Stimulated activated effector memory CD8-positive, alpha-beta T cell treated with anti-CD3 and anti-CD28 coated beads, Interleukin-12 subunit alpha, Interleukin-12 subunit beta, amount 100 ng/mL, for 72 hours (primary cell): ENCODE data around the gene SASH1.

Experiments
- ATAC-seq: fragments of 150-1000 bp; cut with Tn5 transposase; 2 replicates; pipeline ENCODE4 v1.10.0; 2021
- DNase-seq, 2 donors: peaks; one replicate each; pipeline ENCODE4 v3.0.0; 2021 to 2022; ENCODE audit warnings: low spot score in 2 of 2
- H3K27ac Mint-ChIP-seq: one replicate; pipeline ENCODE4 v1.8.0; 2022; ENCODE audit warnings: mild to moderate bottlenecking, mixed read lengths
- H3K36me3 Mint-ChIP-seq: one replicate; pipeline ENCODE4 v1.8.0; 2022; ENCODE audit warnings: mild to moderate bottlenecking, mixed read lengths
- H3K4me1 Mint-ChIP-seq: one replicate; pipeline ENCODE4 v1.8.0; 2022; ENCODE audit warnings: mixed read lengths
- H3K4me3 Mint-ChIP-seq: one replicate; pipeline ENCODE4 v1.8.0; 2022; ENCODE audit warnings: mild to moderate bottlenecking, mixed read lengths
- H3K9me3 Mint-ChIP-seq: one replicate; pipeline ENCODE4 v1.8.0; 2022; ENCODE audit warnings: mixed read lengths

Gene SASH1

DNA sequence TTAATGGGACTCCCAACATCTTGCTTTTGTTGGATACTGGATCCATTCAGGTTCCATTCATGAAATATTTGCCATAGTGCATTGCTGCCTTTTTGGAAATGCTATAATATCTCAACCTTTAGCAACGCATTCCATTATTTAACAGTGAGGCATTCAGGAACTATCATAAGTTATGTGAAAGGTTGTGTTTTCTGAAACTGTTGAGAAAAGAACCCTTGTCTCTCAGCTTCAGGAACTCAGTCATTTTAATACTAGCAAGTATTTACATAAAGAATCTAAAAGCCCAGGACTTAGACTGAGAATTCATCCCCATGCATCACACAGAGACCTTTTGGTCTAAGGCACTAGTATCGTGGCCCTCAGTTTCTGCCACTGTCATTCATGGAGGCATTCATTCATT lies 24.9 kb upstream of the SASH1 start:
- Mint-ChIP-seq H3K27ac (no peak overlapping the region), H3K4me1 (no peaks in the 10 kb centered on the region), H3K36me3 (no peaks in the 10 kb centered on the region), H3K4me3 (no peak overlapping the region), H3K9me3 (peaks cover 3% of the 10 kb centered on the region)
- no peak for ATAC-seq
- no peak for DNase-seq

- ATAC-seq, result no peak
- DNase-seq, result no peak
- H3K27ac Mint-ChIP-seq, result no peak overlapping the region
- H3K4me3 Mint-ChIP-seq, result no peak overlapping the region
- H3K4me1 Mint-ChIP-seq, result no peaks in the 10 kb centered on the region
- no peaks in the 10 kb centered on the region for H3K36me3 Mint-ChIP-seq
- H3K9me3 Mint-ChIP-seq, result peaks cover 3% of the 10 kb centered on the region
Measured at GRCh38 chr6:148322704-148323103, 19.9 kb upstream of the SASH1 start.

- H3K9me3 Mint-ChIP-seq, result peaks cover 3% of the 10 kb centered on the region
- DNase-seq (no peak), ATAC-seq (no peak)
- H3K36me3 Mint-ChIP-seq, result no peaks in the 10 kb centered on the region
- H3K4me3 Mint-ChIP-seq, result no peak overlapping the region
- no peaks in the 10 kb centered on the region for H3K4me1 Mint-ChIP-seq
- no peak overlapping the region for H3K27ac Mint-ChIP-seq
Measured at GRCh38 chr6:148323344-148323743, 19.3 kb upstream of the SASH1 start.

DNA sequence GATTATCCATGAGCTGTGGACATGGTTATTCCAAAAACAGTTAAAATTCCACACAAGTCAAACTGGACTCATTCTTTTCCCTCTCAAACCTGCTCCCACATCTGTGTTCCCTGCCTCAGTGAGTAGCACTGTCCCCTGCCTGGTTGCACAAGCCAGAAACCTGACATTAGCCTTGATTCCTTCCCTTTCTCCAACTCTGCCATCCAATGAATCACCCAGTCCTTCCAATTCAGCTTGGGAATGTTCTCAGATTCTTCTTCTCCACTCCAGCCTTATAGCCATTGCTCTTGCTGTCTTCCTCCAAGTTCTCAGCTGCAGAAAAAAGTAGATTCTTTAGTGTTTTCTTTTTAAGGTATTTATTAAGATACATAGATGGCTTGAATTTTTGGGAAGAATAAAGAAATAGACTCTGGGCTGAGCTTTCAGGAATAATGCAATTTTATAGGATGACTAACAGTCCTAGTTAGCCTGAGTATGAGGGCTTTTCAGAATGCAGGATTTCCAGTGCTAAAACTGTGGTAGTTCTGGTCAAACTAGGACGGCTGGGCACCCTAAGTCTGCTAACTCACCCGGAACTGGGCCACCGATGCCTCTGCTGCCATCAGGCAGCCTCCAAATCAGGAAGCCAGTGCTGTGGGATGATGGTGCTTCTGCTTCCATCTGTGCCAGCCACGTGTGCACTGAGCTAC lies 18.2 kb upstream of the SASH1 start:
- H3K4me3 Mint-ChIP-seq, result no peak overlapping the region
- H3K4me1 Mint-ChIP-seq, result no peaks in the 10 kb centered on the region
- no peak for DNase-seq
- no peaks in the 10 kb centered on the region for H3K36me3 Mint-ChIP-seq
- peaks cover 3% of the 10 kb centered on the region for H3K9me3 Mint-ChIP-seq
- no peak for ATAC-seq
- no peak overlapping the region for H3K27ac Mint-ChIP-seq

GRCh38 chr6:148325316-148326068 lies 17.1 kb upstream of the SASH1 start:
- Mint-ChIP-seq H3K4me1 (no peaks in the 10 kb centered on the region), H3K27ac (no peak overlapping the region), H3K36me3 (no peaks in the 10 kb centered on the region), H3K9me3 (peaks cover 3% of the 10 kb centered on the region), H3K4me3 (no peak overlapping the region)
- no peak for ATAC-seq
- DNase-seq, result no peak

- ATAC-seq (no peak), DNase-seq (no peak)
- Mint-ChIP-seq H3K4me3 (no peak overlapping the region), H3K36me3 (no peaks in the 10 kb centered on the region), H3K9me3 (no peaks in the 10 kb centered on the region), H3K27ac (no peak overlapping the region), H3K4me1 (no peaks in the 10 kb centered on the region)
Measured at GRCh38 chr6:148328876-148329555, 13.6 kb upstream of the SASH1 start.

DNA sequence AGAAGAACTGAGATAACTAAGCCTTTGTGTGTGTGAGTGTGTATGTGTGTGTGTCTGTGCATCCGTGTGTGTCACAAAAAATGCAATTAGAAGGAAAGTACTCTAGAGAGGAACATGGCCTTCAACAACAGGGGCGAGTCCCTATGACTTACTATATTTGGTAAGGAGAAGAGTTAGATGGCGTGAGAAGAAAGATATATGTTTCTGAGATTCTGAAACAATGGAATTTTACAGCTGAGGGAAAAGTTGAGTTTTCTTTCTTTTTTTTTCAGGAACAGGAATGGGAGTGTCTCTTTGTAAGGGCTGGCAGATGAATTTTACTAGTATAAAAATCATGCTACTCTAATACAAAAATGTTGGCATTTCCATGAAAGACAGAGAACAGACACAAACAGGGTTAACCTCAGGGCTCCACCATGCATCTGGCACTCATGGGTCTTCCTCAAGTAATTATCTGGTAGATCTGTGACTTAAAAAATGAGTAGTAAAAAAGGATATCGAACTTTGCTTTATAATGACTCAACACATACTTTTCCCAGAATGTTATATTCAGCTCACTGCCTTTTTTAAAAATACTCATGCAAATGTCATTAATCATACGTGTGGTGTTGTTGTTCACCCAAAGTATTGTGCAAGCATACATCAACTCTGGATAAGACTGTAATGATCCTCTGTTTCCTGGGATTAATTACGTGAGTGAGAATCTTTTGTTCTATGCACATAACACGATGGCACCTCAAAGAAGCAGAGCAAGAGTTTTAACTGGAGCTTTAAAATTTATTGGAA lies 12.8 kb upstream of the SASH1 start:
- ATAC-seq, result no peak
- H3K4me3 Mint-ChIP-seq, result no peak overlapping the region
- no peaks in the 10 kb centered on the region for H3K4me1 Mint-ChIP-seq
- no peak overlapping the region for H3K27ac Mint-ChIP-seq
- no peak for DNase-seq
- no peaks in the 10 kb centered on the region for H3K9me3 Mint-ChIP-seq
- no peaks in the 10 kb centered on the region for H3K36me3 Mint-ChIP-seq

GRCh38 chr6:148332088-148332487 lies 10.6 kb upstream of the SASH1 start:
- H3K9me3 Mint-ChIP-seq, result no peaks in the 10 kb centered on the region
- H3K4me1 Mint-ChIP-seq, result no peaks in the 10 kb centered on the region
- DNase-seq (no peak), ATAC-seq (no peak)
- H3K27ac Mint-ChIP-seq, result no peak overlapping the region
- no peaks in the 10 kb centered on the region for H3K36me3 Mint-ChIP-seq
- H3K4me3 Mint-ChIP-seq, result no peak overlapping the region

DNA sequence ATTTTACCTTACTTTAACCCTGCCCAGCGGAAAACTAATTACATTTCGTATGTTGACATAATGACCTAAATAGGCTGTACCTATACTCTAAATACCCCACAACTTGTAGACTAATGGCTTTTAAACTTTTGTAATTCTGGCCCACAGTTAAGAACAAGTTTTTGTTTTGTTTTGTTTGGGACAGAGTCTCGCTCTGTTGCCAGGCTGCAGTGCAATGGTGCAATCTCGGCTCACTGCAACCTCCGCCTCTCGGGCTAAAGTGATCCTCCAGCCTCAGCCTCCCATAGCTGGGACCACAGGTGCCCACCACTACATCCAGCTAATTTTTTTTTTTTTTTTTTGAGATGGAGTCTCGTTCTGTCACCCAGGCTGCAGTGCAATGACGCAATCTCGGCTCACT lies 5.7 kb upstream of the SASH1 start:
- ATAC-seq (no peak), DNase-seq (no peak)
- no peaks in the 10 kb centered on the region for H3K36me3 Mint-ChIP-seq
- H3K4me1 Mint-ChIP-seq, result peaks cover under 1% of the 10 kb centered on the region
- H3K27ac Mint-ChIP-seq, result no peak overlapping the region
- no peaks in the 10 kb centered on the region for H3K9me3 Mint-ChIP-seq
- H3K4me3 Mint-ChIP-seq, result no peak overlapping the region

DNA sequence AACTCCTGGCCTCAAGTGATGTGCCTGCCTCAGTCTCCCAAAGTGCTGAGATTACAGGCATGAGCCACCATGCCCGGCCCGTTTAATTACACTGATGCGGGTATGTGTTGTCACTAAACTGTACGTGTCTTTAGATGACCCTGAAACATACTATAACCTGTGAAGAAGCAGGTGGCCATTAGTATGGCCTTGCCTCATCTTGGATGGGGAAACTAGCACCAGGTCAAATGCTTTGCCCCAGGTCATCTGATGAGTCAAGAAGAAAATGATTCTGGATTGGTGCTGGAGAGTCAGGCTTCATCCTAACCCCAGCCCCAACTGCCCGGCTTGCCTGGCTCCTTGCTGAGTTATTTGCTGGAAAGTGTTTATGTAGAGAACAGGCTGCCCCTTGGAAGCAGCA lies 2.9 kb upstream of the SASH1 start:
- Mint-ChIP-seq H3K27ac (no peak overlapping the region), H3K4me3 (no peak overlapping the region), H3K4me1 (peaks cover 8% of the 10 kb centered on the region), H3K9me3 (no peaks in the 10 kb centered on the region), H3K36me3 (no peaks in the 10 kb centered on the region)
- DNase-seq (no peak), ATAC-seq (no peak)

GRCh38 chr6:148340586-148341297 lies 1.9 kb upstream of the SASH1 start:
- H3K36me3 Mint-ChIP-seq, result no peaks in the 10 kb centered on the region
- H3K27ac Mint-ChIP-seq, result no peak overlapping the region
- no peak for DNase-seq
- peaks cover 8% of the 10 kb centered on the region for H3K4me1 Mint-ChIP-seq
- no peak overlapping the region for H3K4me3 Mint-ChIP-seq
- no peaks in the 10 kb centered on the region for H3K9me3 Mint-ChIP-seq
- no peak for ATAC-seq

GRCh38 chr6:148342100-148342349 lies 613 bp upstream of the SASH1 start:
- Mint-ChIP-seq H3K36me3 (no peaks in the 10 kb centered on the region), H3K4me1 (peaks cover 8% of the 10 kb centered on the region), H3K4me3 (peak overlapping the region; percentile 71), H3K27ac (no peak overlapping the region), H3K9me3 (no peaks in the 10 kb centered on the region)
- DNase-seq, result no peak
- peak; percentile 24 for ATAC-seq

- no peak for ATAC-seq
- peaks cover 8% of the 10 kb centered on the region for H3K4me1 Mint-ChIP-seq
- no peak overlapping the region for H3K27ac Mint-ChIP-seq
- H3K36me3 Mint-ChIP-seq, result no peaks in the 10 kb centered on the region
- H3K4me3 Mint-ChIP-seq, result peak overlapping the region; percentile 71
- no peak for DNase-seq
- no peaks in the 10 kb centered on the region for H3K9me3 Mint-ChIP-seq
Measured at GRCh38 chr6:148343047-148343782, 577 bp downstream of the SASH1 start.

- H3K4me3 Mint-ChIP-seq, result no peak overlapping the region
- H3K27ac Mint-ChIP-seq, result no peak overlapping the region
Measured at GRCh38 chr6:148345176-148345575, 2.5 kb downstream of the SASH1 start.

More at GRCh38 chr6:148345176-148345575, 2.5 kb downstream of the SASH1 start:
- ATAC-seq (no peak), DNase-seq (no peak)
- Mint-ChIP-seq H3K4me1 (peaks cover 8% of the 10 kb centered on the region), H3K36me3 (no peaks in the 10 kb centered on the region), H3K9me3 (no peaks in the 10 kb centered on the region)
